DND-41 (cell line): Measurements from ENCODE around the gene F8.
"Not testable (repeated sequence)": the region's sequence is repeated elsewhere in the genome, so short reads cannot be mapped to it uniquely, and the experiment has no call there.

Source experiments
- EZH2 ChIP-seq: IDR thresholded peaks from 3 replicates; pipeline ENCODE4 v1.6.1; 2012; ENCODE audit warnings: borderline replicate concordance, low read depth, mild to moderate bottlenecking, moderate library complexity, low read length, inconsistent platforms; ENCODE audit not compliant: severe bottlenecking
- TF ChIP-seq, protein P1 (sequence below): IDR thresholded peaks from 2 replicates; pipeline ENCODE4 v1.5.1; 2012; ENCODE audit warnings: borderline replicate concordance, low read length, moderate library complexity, mild to moderate bottlenecking; ENCODE audit not compliant: poor library complexity, severe bottlenecking; ENCODE audit errors: extremely low read depth

DNA sequence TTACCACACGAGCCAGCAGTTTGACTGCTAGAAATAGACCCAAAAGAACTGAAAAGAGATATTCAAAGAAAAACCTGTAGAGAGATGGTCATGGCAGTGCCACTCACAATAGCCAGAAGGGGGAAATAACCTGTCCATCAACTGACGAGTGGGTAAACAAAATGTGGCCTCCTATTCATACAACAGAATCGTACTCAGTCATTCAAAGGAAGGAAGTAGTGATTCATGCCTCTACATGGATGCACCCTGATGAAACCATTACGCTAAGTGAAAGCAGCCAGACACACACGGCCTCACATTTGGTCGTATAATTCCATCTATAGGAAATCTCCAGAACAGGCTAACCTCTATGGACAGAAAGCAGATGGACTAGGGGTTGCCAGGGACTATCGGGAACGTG, 138.5 kb downstream of the F8 start:
- TF ChIP-seq, protein P1, sequence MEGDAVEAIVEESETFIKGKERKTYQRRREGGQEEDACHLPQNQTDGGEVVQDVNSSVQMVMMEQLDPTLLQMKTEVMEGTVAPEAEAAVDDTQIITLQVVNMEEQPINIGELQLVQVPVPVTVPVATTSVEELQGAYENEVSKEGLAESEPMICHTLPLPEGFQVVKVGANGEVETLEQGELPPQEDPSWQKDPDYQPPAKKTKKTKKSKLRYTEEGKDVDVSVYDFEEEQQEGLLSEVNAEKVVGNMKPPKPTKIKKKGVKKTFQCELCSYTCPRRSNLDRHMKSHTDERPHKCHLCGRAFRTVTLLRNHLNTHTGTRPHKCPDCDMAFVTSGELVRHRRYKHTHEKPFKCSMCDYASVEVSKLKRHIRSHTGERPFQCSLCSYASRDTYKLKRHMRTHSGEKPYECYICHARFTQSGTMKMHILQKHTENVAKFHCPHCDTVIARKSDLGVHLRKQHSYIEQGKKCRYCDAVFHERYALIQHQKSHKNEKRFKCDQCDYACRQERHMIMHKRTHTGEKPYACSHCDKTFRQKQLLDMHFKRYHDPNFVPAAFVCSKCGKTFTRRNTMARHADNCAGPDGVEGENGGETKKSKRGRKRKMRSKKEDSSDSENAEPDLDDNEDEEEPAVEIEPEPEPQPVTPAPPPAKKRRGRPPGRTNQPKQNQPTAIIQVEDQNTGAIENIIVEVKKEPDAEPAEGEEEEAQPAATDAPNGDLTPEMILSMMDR = not testable (repeated sequence)
- TF ChIP-seq EZH2 = not testable (repeated sequence)
